Mammary epithelial cell (primary cell): ENCODE data around the gene SS18.

ENCODE experiments used
- EZH2 ChIP-seq: IDR thresholded peaks from 2 replicates; pipeline ENCODE4 v1.6.1; 2012; ENCODE audit warnings: low read length, inconsistent platforms, borderline replicate concordance
- TF ChIP-seq, protein P1 (sequence below), 2 donors: IDR thresholded peaks in 1 of 2; conservative IDR thresholded peaks in 1 of 2; 2 replicates each; pipeline ENCODE4 v1.5.1; 2011 to 2012; ENCODE audit warnings: inconsistent platforms in 2 of 2, low read length in 2 of 2, mild to moderate bottlenecking in 2 of 2, control low read depth in 1 of 2, low read depth in 1 of 2; ENCODE audit not compliant: insufficient read depth in 1 of 2; ENCODE audit errors: extremely low read depth in 1 of 2

DNA sequence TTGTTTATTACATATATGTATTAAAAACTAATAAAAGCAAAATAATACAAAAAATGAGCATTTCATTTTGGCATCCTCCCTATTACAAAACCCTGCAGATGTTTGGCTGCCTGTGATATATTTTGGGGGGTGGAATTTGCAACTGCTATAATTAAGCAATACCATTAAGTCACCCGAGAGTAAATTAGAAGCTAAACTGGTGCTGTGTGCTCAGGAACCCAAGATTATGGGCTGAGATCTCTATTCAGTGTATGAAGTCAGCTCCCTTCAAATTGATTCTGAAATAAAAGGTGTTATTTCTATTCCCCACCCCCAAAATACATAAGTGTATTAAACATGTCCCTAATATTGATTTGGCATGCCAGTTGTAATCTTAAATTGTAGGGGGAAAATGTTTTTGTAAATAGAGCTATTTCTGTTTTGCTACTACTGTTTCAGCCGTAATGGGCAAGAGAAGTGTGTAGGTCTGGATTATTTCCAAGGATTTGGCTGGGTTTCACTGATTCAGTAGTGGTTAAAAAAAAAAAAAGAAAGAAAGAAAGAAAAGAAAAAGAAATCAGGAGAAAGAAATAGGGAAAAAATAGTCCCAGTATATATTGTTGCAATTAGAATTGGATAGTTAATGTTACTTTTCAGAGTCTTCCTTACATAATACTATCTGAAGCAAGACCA is 110.9 kb downstream of the SS18 start:
- TF ChIP-seq, protein P1, sequence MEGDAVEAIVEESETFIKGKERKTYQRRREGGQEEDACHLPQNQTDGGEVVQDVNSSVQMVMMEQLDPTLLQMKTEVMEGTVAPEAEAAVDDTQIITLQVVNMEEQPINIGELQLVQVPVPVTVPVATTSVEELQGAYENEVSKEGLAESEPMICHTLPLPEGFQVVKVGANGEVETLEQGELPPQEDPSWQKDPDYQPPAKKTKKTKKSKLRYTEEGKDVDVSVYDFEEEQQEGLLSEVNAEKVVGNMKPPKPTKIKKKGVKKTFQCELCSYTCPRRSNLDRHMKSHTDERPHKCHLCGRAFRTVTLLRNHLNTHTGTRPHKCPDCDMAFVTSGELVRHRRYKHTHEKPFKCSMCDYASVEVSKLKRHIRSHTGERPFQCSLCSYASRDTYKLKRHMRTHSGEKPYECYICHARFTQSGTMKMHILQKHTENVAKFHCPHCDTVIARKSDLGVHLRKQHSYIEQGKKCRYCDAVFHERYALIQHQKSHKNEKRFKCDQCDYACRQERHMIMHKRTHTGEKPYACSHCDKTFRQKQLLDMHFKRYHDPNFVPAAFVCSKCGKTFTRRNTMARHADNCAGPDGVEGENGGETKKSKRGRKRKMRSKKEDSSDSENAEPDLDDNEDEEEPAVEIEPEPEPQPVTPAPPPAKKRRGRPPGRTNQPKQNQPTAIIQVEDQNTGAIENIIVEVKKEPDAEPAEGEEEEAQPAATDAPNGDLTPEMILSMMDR (conservative IDR thresholded peaks at IDR 0.05 in 1 of 2, IDR thresholded peaks at IDR 0.05 in 1 of 2; ENCODE audit: extremely low read depth in 1 of 2, insufficient read depth in 1 of 2, low read depth in 1 of 2, low read length in 2 of 2), result no peak
- TF ChIP-seq EZH2, result no peak
